ENCODE measurements around the gene SS18.

SS18 gene

GRCh38 chr18:25998461-25998860 is 92.0 kb downstream of the SS18 start:
- no peak for FAIRE-seq

GRCh38 chr18:25992566-25992965 is 97.8 kb downstream of the SS18 start:
- FAIRE-seq: no peak

- FAIRE-seq: no peak
Measured at GRCh38 chr18:25990473-25990872, 99.9 kb downstream of the SS18 start.

GRCh38 chr18:25985707-25986394 is 104.6 kb downstream of the SS18 start:
- no peak for FAIRE-seq

- no peak for FAIRE-seq
Measured at GRCh38 chr18:25983730-25984129, 106.7 kb downstream of the SS18 start.

- FAIRE-seq: no peak
Measured at GRCh38 chr18:25982961-25983360, 107.5 kb downstream of the SS18 start.

- FAIRE-seq: no peak
Measured at GRCh38 chr18:25982153-25982552, 108.3 kb downstream of the SS18 start.

- FAIRE-seq: no peak
Measured at GRCh38 chr18:25979369-25980040, 110.9 kb downstream of the SS18 start.

GRCh38 chr18:25976554-25976953 is 113.9 kb downstream of the SS18 start:
- no peak for FAIRE-seq

- no peak for FAIRE-seq
Measured at GRCh38 chr18:25974630-25975077, 115.8 kb downstream of the SS18 start.
